ENCODE results near the gene EID1.

Gene EID1

GRCh38 chr15:48872632-48873031, 5.3 kb upstream of the EID1 start:
- H3K4me3 ChIP-seq (replicated peaks; ENCODE audit: insufficient read depth, low read length) = no peak overlapping the region
- no peak for DNase-seq (ENCODE audit: low read depth in 1 of 2, low spot score in 1 of 2)
- H3K27me3 ChIP-seq (ENCODE audit: insufficient read depth, poor library complexity, severe bottlenecking) = no peaks in the 10 kb centered on the region
- TF ChIP-seq GABPA (IDR thresholded peaks at IDR 0.05; ENCODE audit: low read depth) = no peak
- no peak for TF ChIP-seq POLR2AphosphoS5 (IDR thresholded peaks at IDR 0.05; ENCODE audit: low read depth)
- TF ChIP-seq REST (IDR thresholded peaks at IDR 0.05; ENCODE audit: insufficient replicate concordance, low read depth) = no peak
- TF ChIP-seq CTCF (IDR thresholded peaks at IDR 0.05; ENCODE audit: insufficient read depth, low read length) = no peak
- TF ChIP-seq SPI1 (IDR thresholded peaks at IDR 0.05; ENCODE audit: borderline replicate concordance, low read depth) = no peak
- no peak overlapping the region for H3K27ac ChIP-seq (replicated peaks)

GRCh38 chr15:48875241-48875960, 2.5 kb upstream of the EID1 start:
- Histone ChIP-seq H3K4me3 (replicated peaks; ENCODE audit: insufficient read depth, low read length) (no peak overlapping the region), H3K27me3 (ENCODE audit: insufficient read depth, poor library complexity, severe bottlenecking) (no peaks in the 10 kb centered on the region), H3K27ac (replicated peaks) (no peak overlapping the region)
- TF ChIP-seq CTCF (IDR thresholded peaks at IDR 0.05; ENCODE audit: insufficient read depth, low read length) = no peak
- TF ChIP-seq SPI1 (IDR thresholded peaks at IDR 0.05; ENCODE audit: borderline replicate concordance, low read depth) = peak; percentile 26; the same call in 1 of the 2 replicates
- no peak for DNase-seq (ENCODE audit: low read depth in 1 of 2, low spot score in 1 of 2)

GRCh38 chr15:48876057-48876456, 1.9 kb upstream of the EID1 start:
- Histone ChIP-seq H3K27me3 (ENCODE audit: insufficient read depth, poor library complexity, severe bottlenecking) (no peaks in the 10 kb centered on the region), H3K4me3 (replicated peaks; ENCODE audit: insufficient read depth, low read length) (no peak overlapping the region), H3K27ac (replicated peaks) (no peak overlapping the region)
- TF ChIP-seq SPI1 (IDR thresholded peaks at IDR 0.05; ENCODE audit: borderline replicate concordance, low read depth) = no peak
- no peak for DNase-seq (ENCODE audit: low read depth in 1 of 2, low spot score in 1 of 2)

- no peak overlapping the region for H3K27ac ChIP-seq (replicated peaks)
- no peak for DNase-seq (ENCODE audit: low read depth in 1 of 2, low spot score in 1 of 2)
- TF ChIP-seq GABPA (IDR thresholded peaks at IDR 0.05; ENCODE audit: low read depth) = no peak
- TF ChIP-seq REST (IDR thresholded peaks at IDR 0.05; ENCODE audit: insufficient replicate concordance, low read depth) = no peak
- TF ChIP-seq CTCF (IDR thresholded peaks at IDR 0.05; ENCODE audit: insufficient read depth, low read length) = no peak
- TF ChIP-seq POLR2AphosphoS5 (IDR thresholded peaks at IDR 0.05; ENCODE audit: low read depth) = no peak
- no peak for TF ChIP-seq SPI1 (IDR thresholded peaks at IDR 0.05; ENCODE audit: borderline replicate concordance, low read depth)
- no peaks in the 10 kb centered on the region for H3K27me3 ChIP-seq (ENCODE audit: insufficient read depth, poor library complexity, severe bottlenecking)
- no peak overlapping the region for H3K4me3 ChIP-seq (replicated peaks; ENCODE audit: insufficient read depth, low read length)
These were observed 2.2 kb downstream of the EID1 start for GRCh38 chr15:48880070-48880634.

All from HL-60 (cell line).